WTC11 (cell line): ENCODE measurements around the gene SELPLG. TPM values are rescaled to one million over a fixed set of nuclear protein-coding genes. Genes with fewer than 3 reads are reported as not detected.
A peak's percentile ranks its signal among the peaks of the same experiment; 100 is the strongest.

Source experiments
- ATAC-seq: fragments of 200-7000 bp; cut with Tn5 transposase; 2 replicates; pipeline ENCODE4 v1.10.0; 2021; ENCODE audit warnings: mild to moderate bottlenecking, moderate library complexity
- CTCF ChIA-PET: fragments of 300-600 bp; sonication (Branson Sonifier 250); formaldehyde crosslinking; loops from one replicate; lab custom pipeline; 2021; ENCODE audit warnings: antibody characterized with exemption; lab: Charles Lee
- POLR2A ChIA-PET: fragments of 350-600 bp; sonication (Branson Sonifier 250); formaldehyde crosslinking; loops from one replicate; lab custom pipeline; 2021; ENCODE audit warnings: antibody characterized with exemption; lab: Charles Lee
- DNase-seq: peaks from one replicate; pipeline ENCODE4 v3.0.0; 2021; ENCODE audit warnings: low spot score
- H3K27ac Mint-ChIP-seq: 2 replicates; pipeline ENCODE4 v1.8.0; 2021; ENCODE audit warnings: mixed read lengths
- H3K27me3 Mint-ChIP-seq: 2 replicates; pipeline ENCODE4 v1.8.0; 2021; ENCODE audit warnings: low read depth, mild to moderate bottlenecking, moderate library complexity, mixed read lengths
- H3K36me3 Mint-ChIP-seq: 2 replicates; pipeline ENCODE4 v1.8.0; 2021; ENCODE audit warnings: mixed read lengths
- H3K4me1 Mint-ChIP-seq: 2 replicates; pipeline ENCODE4 v1.8.0; 2022; ENCODE audit warnings: mixed read lengths
- H3K4me3 Mint-ChIP-seq: 2 replicates; pipeline ENCODE4 v1.8.0; 2021; ENCODE audit warnings: mild to moderate bottlenecking, moderate library complexity, mixed read lengths
- H3K9me3 Mint-ChIP-seq: 2 replicates; pipeline ENCODE4 v1.8.0; 2021; ENCODE audit warnings: mixed read lengths
- CBFB ChIP-seq: sonication (generic); formaldehyde crosslinking; IDR thresholded peaks from 2 replicates; pipeline ENCODE4 v1.8.1; 2022; ENCODE audit warnings: mild to moderate bottlenecking, low read depth, missing genetic modification reagents
- CREB1 ChIP-seq: sonication (generic); formaldehyde crosslinking; IDR thresholded peaks from 2 replicates; pipeline ENCODE4 v1.8.0; 2023; ENCODE audit warnings: mild to moderate bottlenecking, missing genetic modification reagents
- CREM ChIP-seq: sonication (generic); formaldehyde crosslinking; IDR thresholded peaks from 2 replicates; pipeline ENCODE4 v1.8.1; 2022; ENCODE audit warnings: mild to moderate bottlenecking, missing genetic modification reagents, moderate library complexity
- ELF4 ChIP-seq: sonication (generic); formaldehyde crosslinking; IDR thresholded peaks from 2 replicates; pipeline ENCODE4 v1.8.1; 2022; ENCODE audit warnings: low read depth, mild to moderate bottlenecking, moderate library complexity, missing genetic modification reagents
- FOXJ3 ChIP-seq: sonication (generic); formaldehyde crosslinking; IDR thresholded peaks from 2 replicates; pipeline ENCODE4 v1.9.0; 2021; ENCODE audit warnings: missing genetic modification reagents, mild to moderate bottlenecking, borderline replicate concordance
- FOXK1 ChIP-seq: sonication (generic); formaldehyde crosslinking; IDR thresholded peaks from 2 replicates; pipeline ENCODE4 v1.8.0; 2022; ENCODE audit warnings: mild to moderate bottlenecking, moderate library complexity, missing genetic modification reagents
- GRHL2 ChIP-seq: fragments of 250-450 bp; sonication (Bioruptor Pico); IDR thresholded peaks from 2 replicates; pipeline ENCODE4 v1.8.0; 2022; ENCODE audit warnings: mild to moderate bottlenecking, moderate library complexity; ENCODE audit not compliant: insufficient replicate concordance, severe bottlenecking
- IRF2 ChIP-seq: sonication (generic); formaldehyde crosslinking; IDR thresholded peaks from 2 replicates; pipeline ENCODE4 v1.8.0; 2022; ENCODE audit warnings: low read depth, missing genetic modification reagents, borderline replicate concordance
- JUN ChIP-seq: sonication (generic); formaldehyde crosslinking; IDR thresholded peaks from 2 replicates; pipeline ENCODE4 v1.8.0; 2023; ENCODE audit warnings: mild to moderate bottlenecking, missing genetic modification reagents
- NFYB ChIP-seq: sonication (generic); formaldehyde crosslinking; conservative IDR thresholded peaks from 2 replicates; pipeline ENCODE4 v1.8.0; 2022; ENCODE audit warnings: low read depth, missing genetic modification reagents
- NR3C1 ChIP-seq: sonication (generic); formaldehyde crosslinking; conservative IDR thresholded peaks from 2 replicates; pipeline ENCODE4 v1.8.1; 2023; ENCODE audit warnings: low read depth, mild to moderate bottlenecking, missing genetic modification reagents
- SMAD3 ChIP-seq: sonication (generic); formaldehyde crosslinking; IDR thresholded peaks from 2 replicates; pipeline ENCODE4 v1.8.0; 2022; ENCODE audit warnings: missing genetic modification reagents, mild to moderate bottlenecking, borderline replicate concordance
- SMAD4 ChIP-seq: sonication (generic); formaldehyde crosslinking; IDR thresholded peaks from 2 replicates; pipeline ENCODE4 v1.8.0; 2022; ENCODE audit warnings: mild to moderate bottlenecking, missing genetic modification reagents
- TP53 ChIP-seq: sonication (generic); formaldehyde crosslinking; IDR thresholded peaks from 2 replicates; pipeline ENCODE4 v1.8.1; 2023; ENCODE audit warnings: mild to moderate bottlenecking, missing genetic modification reagents
- ZNF219 ChIP-seq: sonication (generic); formaldehyde crosslinking; IDR thresholded peaks from 2 replicates; pipeline ENCODE4 v1.8.0; 2023; ENCODE audit warnings: missing genetic modification reagents, mild to moderate bottlenecking, borderline replicate concordance
- ZNF232 ChIP-seq: sonication (generic); formaldehyde crosslinking; IDR thresholded peaks from 2 replicates; pipeline ENCODE4 v1.8.0; 2022; ENCODE audit warnings: mild to moderate bottlenecking, missing genetic modification reagents
- ZNF396 ChIP-seq: fragments of 250-450 bp; sonication (Bioruptor Pico); IDR thresholded peaks from 2 replicates; pipeline ENCODE4 v1.8.0; 2021; ENCODE audit warnings: mild to moderate bottlenecking, moderate library complexity, borderline replicate concordance
- ZNF416 ChIP-seq: fragments of 250-450 bp; sonication (Bioruptor Pico); IDR thresholded peaks from 2 replicates; pipeline ENCODE4 v1.9.0; 2021; ENCODE audit warnings: mild to moderate bottlenecking, inconsistent platforms
- ZNF671 ChIP-seq: fragments of 250-450 bp; sonication (Bioruptor Pico); IDR thresholded peaks from 2 replicates; pipeline ENCODE4 v1.8.0; 2021; ENCODE audit warnings: mild to moderate bottlenecking
- total RNA-seq: library from RNA; stranded (reverse); gene quantifications from 3 replicates; pipeline ENCODE4 v1.2.3, GENCODE V29; 2021
- TF ChIP-seq, protein P1 (sequence below): fragments of 250-450 bp; sonication (Bioruptor Pico); IDR thresholded peaks from 2 replicates; pipeline ENCODE4 v2.1.2; 2022; ENCODE audit warnings: mild to moderate bottlenecking, moderate library complexity
- TF ChIP-seq, protein P2 (sequence below): sonication (generic); formaldehyde crosslinking; IDR thresholded peaks from 2 replicates; pipeline ENCODE4 v1.8.0; 2023; ENCODE audit warnings: missing genetic modification reagents
- TF ChIP-seq, protein P3 (sequence below): sonication (generic); formaldehyde crosslinking; IDR thresholded peaks from 2 replicates; pipeline ENCODE4 v1.8.0; 2022; ENCODE audit warnings: mild to moderate bottlenecking, missing genetic modification reagents
- TF ChIP-seq, protein P4 (sequence below): sonication (generic); formaldehyde crosslinking; IDR thresholded peaks from 2 replicates; pipeline ENCODE4 v1.8.1; 2022; ENCODE audit warnings: missing genetic modification reagents, borderline replicate concordance
- TF ChIP-seq, protein P5 (sequence below): sonication (generic); formaldehyde crosslinking; IDR thresholded peaks from 2 replicates; pipeline ENCODE4 v1.8.1; 2023; ENCODE audit warnings: mild to moderate bottlenecking, missing genetic modification reagents

The SELPLG gene
- total RNA-seq, 1 experiment from 2014 or later: 0.46 TPM

DNA sequence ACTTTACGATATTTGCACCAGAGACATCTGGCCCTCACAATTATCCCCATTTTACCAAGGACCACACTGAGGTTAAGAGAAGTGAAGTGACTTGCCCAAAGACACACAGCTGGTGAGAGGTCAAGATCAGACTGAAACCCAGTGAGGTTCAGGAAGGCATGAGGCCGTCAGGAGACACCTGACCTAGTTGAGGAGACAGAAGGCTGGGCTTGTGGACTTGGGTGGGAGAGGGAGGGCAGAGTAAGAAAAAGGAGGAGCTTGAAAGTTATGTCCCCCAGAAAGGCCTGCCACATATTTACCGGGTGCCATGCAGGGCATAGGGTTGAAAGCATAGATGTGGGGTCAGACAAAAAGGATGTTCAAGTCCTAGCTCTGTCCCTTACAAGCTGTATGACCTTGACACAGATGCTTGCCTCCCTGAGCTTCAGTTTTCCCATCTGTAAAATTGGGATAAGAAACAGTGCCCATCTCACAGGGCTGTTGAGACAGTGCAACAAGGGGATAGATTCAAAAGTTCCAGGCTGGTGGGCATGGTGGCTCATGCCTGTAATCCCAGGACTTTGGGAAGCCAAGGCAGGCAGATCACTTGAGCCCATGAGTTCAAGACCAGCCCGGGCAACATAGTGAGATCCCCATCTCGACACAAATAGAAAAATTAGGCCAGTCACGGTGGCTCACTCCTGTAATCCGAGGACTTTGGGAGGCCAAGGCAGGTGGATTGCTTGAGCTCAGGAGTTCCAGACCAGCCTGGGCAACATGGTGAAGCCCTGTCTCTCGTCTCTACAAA lies 6.4 kb downstream of the SELPLG start (continued):
- no peak for TF ChIP-seq NFYB (CRISPR knock-in tag)
- TF ChIP-seq, protein P1, sequence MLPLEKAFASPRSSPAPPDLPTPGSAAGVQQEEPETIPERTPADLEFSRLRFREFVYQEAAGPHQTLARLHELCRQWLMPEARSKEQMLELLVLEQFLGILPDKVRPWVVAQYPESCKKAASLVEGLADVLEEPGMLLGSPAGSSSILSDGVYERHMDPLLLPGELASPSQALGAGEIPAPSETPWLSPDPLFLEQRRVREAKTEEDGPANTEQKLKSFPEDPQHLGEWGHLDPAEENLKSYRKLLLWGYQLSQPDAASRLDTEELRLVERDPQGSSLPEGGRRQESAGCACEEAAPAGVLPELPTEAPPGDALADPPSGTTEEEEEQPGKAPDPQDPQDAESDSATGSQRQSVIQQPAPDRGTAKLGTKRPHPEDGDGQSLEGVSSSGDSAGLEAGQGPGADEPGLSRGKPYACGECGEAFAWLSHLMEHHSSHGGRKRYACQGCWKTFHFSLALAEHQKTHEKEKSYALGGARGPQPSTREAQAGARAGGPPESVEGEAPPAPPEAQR (CRISPR knock-in tag): no peak
- TF ChIP-seq ZNF219: no peak
- TF ChIP-seq JUN (CRISPR knock-in tag): no peak
- no peak for TF ChIP-seq ZNF232 (CRISPR knock-in tag)
- no peak for TF ChIP-seq ZNF671 (CRISPR knock-in tag)
- no peak for TF ChIP-seq GRHL2 (CRISPR knock-in tag)
- TF ChIP-seq, protein P2, sequence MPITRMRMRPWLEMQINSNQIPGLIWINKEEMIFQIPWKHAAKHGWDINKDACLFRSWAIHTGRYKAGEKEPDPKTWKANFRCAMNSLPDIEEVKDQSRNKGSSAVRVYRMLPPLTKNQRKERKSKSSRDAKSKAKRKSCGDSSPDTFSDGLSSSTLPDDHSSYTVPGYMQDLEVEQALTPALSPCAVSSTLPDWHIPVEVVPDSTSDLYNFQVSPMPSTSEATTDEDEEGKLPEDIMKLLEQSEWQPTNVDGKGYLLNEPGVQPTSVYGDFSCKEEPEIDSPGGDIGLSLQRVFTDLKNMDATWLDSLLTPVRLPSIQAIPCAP (CRISPR knock-in tag): no peak
- no peak for TF ChIP-seq ZNF396 (CRISPR knock-in tag)
- no peak for TF ChIP-seq CREM (CRISPR knock-in tag)

DNA sequence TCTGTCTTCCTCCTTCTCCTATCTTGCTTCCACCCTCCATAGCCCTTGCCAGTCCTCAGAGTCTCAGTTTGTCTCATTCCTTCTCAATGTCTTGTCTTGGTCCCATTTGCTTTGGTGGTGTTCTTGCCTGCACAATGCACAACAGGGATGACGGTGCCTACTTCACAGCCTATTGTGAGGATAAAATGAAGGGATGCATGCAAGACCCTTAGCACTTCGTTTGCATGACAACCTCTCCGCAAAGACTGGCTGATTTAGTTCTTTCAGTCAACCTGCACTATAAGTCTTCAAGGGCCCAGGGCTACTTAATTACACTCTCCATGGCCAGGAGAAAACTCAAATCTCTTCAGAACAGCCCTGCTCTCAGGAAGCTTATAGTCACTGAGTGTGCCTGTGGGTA lies 8.5 kb downstream of the SELPLG start:
- peaks cover 13% of the 10 kb centered on the region; the same call in 1 of the 2 replicates for H3K9me3 Mint-ChIP-seq
- no peak for DNase-seq
- TF ChIP-seq ZNF416 (CRISPR knock-in tag): no peak
- no peak for TF ChIP-seq ZNF671 (CRISPR knock-in tag)
- no peak for TF ChIP-seq CREB1 (CRISPR knock-in tag)
- TF ChIP-seq, protein P3, sequence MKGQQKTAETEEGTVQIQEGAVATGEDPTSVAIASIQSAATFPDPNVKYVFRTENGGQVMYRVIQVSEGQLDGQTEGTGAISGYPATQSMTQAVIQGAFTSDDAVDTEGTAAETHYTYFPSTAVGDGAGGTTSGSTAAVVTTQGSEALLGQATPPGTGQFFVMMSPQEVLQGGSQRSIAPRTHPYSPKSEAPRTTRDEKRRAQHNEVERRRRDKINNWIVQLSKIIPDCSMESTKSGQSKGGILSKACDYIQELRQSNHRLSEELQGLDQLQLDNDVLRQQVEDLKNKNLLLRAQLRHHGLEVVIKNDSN (CRISPR knock-in tag): no peak
- no peak for TF ChIP-seq SMAD4
- TF ChIP-seq TP53 (CRISPR knock-in tag): no peak
- no peak for TF ChIP-seq ZNF219
- TF ChIP-seq CBFB (CRISPR knock-in tag): no peak
- no peak for TF ChIP-seq NR3C1 (CRISPR knock-in tag)
- no peak for TF ChIP-seq FOXJ3 (CRISPR knock-in tag)
- no peak for TF ChIP-seq SMAD3 (CRISPR knock-in tag)
- TF ChIP-seq, protein P4, sequence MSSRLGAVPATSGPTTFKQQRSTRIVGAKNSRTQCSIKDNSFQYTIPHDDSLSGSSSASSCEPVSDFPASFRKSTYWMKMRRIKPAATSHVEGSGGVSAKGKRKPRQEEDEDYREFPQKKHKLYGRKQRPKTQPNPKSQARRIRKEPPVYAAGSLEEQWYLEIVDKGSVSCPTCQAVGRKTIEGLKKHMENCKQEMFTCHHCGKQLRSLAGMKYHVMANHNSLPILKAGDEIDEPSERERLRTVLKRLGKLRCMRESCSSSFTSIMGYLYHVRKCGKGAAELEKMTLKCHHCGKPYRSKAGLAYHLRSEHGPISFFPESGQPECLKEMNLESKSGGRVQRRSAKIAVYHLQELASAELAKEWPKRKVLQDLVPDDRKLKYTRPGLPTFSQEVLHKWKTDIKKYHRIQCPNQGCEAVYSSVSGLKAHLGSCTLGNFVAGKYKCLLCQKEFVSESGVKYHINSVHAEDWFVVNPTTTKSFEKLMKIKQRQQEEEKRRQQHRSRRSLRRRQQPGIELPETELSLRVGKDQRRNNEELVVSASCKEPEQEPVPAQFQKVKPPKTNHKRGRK (CRISPR knock-in tag): no peak
- no peak for TF ChIP-seq ELF4 (CRISPR knock-in tag)
- TF ChIP-seq IRF2 (CRISPR knock-in tag): no peak
- TF ChIP-seq, protein P5, sequence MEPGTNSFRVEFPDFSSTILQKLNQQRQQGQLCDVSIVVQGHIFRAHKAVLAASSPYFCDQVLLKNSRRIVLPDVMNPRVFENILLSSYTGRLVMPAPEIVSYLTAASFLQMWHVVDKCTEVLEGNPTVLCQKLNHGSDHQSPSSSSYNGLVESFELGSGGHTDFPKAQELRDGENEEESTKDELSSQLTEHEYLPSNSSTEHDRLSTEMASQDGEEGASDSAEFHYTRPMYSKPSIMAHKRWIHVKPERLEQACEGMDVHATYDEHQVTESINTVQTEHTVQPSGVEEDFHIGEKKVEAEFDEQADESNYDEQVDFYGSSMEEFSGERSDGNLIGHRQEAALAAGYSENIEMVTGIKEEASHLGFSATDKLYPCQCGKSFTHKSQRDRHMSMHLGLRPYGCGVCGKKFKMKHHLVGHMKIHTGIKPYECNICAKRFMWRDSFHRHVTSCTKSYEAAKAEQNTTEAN (CRISPR knock-in tag): no peak
- no peak for TF ChIP-seq FOXK1 (CRISPR knock-in tag)
- ATAC-seq: peak; percentile 43
- H3K27ac Mint-ChIP-seq: no peak overlapping the region; the same call in 1 of the 2 replicates
- peaks cover 25% of the 10 kb centered on the region for H3K4me1 Mint-ChIP-seq
- H3K4me3 Mint-ChIP-seq: no peak overlapping the region
- no peaks in the 10 kb centered on the region for H3K36me3 Mint-ChIP-seq
- ChIA-PET POLR2A (no interaction called here), CTCF (no interaction called here)
- H3K27me3 Mint-ChIP-seq: no peaks in the 10 kb centered on the region
